Mucosa of rectum (tissue), 2 donors: ENCODE data around the gene ZNF468.
"Not testable (repeated sequence)": the region's sequence is repeated elsewhere in the genome, so short reads cannot be mapped to it uniquely, and the experiment has no call there.

Source experiments
- H3K27ac ChIP-seq, 2 donors: one replicate each; pipeline ENCODE4 v1.7.0; 2013; ENCODE audit warnings: inconsistent platforms in 2 of 2, low read depth in 2 of 2, low read length in 2 of 2
- H3K27me3 ChIP-seq, 2 donors: one replicate each; pipeline ENCODE4 v1.7.0; 2013; ENCODE audit warnings: low read length in 2 of 2; ENCODE audit not compliant: control insufficient read depth in 2 of 2, insufficient read depth in 2 of 2
- H3K36me3 ChIP-seq, 2 donors: one replicate each; pipeline ENCODE4 v1.7.0; 2013; ENCODE audit warnings: low read length in 2 of 2; ENCODE audit not compliant: control insufficient read depth in 2 of 2, insufficient read depth in 2 of 2
- H3K4me1 ChIP-seq, 2 donors: one replicate each; pipeline ENCODE4 v1.7.0; 2013; ENCODE audit warnings: low read length in 2 of 2, mild to moderate bottlenecking in 1 of 2; ENCODE audit not compliant: control insufficient read depth in 2 of 2, insufficient read depth in 2 of 2
- H3K4me3 ChIP-seq, 2 donors: one replicate each; pipeline ENCODE4 v1.7.0; 2013; ENCODE audit warnings: low read length in 2 of 2
- H3K9ac ChIP-seq, 2 donors: one replicate each; pipeline ENCODE4 v1.7.0; 2013; ENCODE audit warnings: low read length in 2 of 2, low read depth in 1 of 2, mild to moderate bottlenecking in 1 of 2
- H3K9me3 ChIP-seq, 2 donors: one replicate each; pipeline ENCODE4 v1.7.0; 2013; ENCODE audit warnings: low read length in 2 of 2; ENCODE audit not compliant: control insufficient read depth in 2 of 2
- donor health status: healthy.
- donor health status: Normal muscosa, but diverticular disease.

ZNF468 gene

GRCh38 chr19:52829866-52830265, 27.6 kb downstream of the ZNF468 start:
- H3K9ac ChIP-seq = not testable (repeated sequence)

DNA sequence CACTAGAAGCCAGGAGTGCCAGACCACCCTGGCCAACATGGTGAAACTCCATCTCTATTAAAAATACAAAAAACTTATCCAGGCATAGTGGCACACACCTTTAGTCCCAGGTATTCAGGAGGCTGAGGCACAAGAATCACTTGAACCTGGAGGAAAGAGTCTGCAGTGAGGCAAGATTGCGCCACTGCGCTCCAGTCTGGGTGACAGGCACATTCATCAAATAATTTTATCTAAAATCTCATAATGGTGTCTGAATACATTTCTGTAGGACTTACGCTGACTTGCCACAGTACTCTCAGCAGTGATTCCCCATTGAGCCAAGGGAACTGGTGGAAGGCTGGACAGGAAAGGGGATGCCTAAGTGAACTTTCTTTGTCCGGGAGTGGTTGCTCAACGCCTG, 31.7 kb downstream of the ZNF468 start:
- Histone ChIP-seq H3K4me3 (no peak overlapping the region), H3K9me3 (no peaks in the 10 kb centered on the region), H3K4me1 (peaks cover 0 to under 1% of the 10 kb centered on the region in 2 donors), H3K27ac (no peak overlapping the region), H3K27me3 (no peaks in the 10 kb centered on the region), H3K9ac (no peak overlapping the region), H3K36me3 (no peaks in the 10 kb centered on the region)

More at GRCh38 chr19:52829866-52830265, 27.6 kb downstream of the ZNF468 start:
- H3K4me3 ChIP-seq, H3K27me3 ChIP-seq, H3K36me3 ChIP-seq, H3K9me3 ChIP-seq, H3K27ac ChIP-seq, H3K4me1 ChIP-seq: not testable (repeated sequence)

GRCh38 chr19:52823676-52824075, 33.7 kb downstream of the ZNF468 start:
- peaks cover 0 to 5% of the 10 kb centered on the region in 2 donors for H3K4me1 ChIP-seq
- H3K36me3 ChIP-seq = no peaks in the 10 kb centered on the region
- H3K27ac ChIP-seq = no peak overlapping the region

GRCh38 chr19:52821204-52821960, 36.0 kb downstream of the ZNF468 start, which contains the start of gene ZNF28:
TSS of gene ZNF28 (minus strand) at chr19:52821633. CDS start at chr19:52817958, 3,675 bp downstream.
- H3K27ac ChIP-seq = peak within 1 kb of the TSS; percentile 32 to 48
- not testable (repeated sequence) for H3K27me3 ChIP-seq, H3K4me1 ChIP-seq, H3K9me3 ChIP-seq
- peaks cover 7 to 13% of the 10 kb centered on the region in 2 donors for H3K36me3 ChIP-seq
- H3K4me3 ChIP-seq = peak within 1 kb of the TSS; percentile 76 to 86
- peak within 1 kb of the TSS; percentile 76 to 81 for H3K9ac ChIP-seq

More at GRCh38 chr19:52823676-52824075, 33.7 kb downstream of the ZNF468 start:
- Histone ChIP-seq H3K27me3 (no peaks in the 10 kb centered on the region), H3K4me3 (no peak overlapping the region), H3K9me3 (no peaks in the 10 kb centered on the region), H3K9ac (no peak overlapping the region)

GRCh38 chr19:52820472-52821203, 36.8 kb downstream of the ZNF468 start:
- H3K4me3 ChIP-seq = peak overlapping the region; percentile 76 to 86
- H3K4me1 ChIP-seq, H3K9me3 ChIP-seq, H3K27me3 ChIP-seq: not testable (repeated sequence)
- peak overlapping the region in 1 of 2 donors; percentile 32 for H3K27ac ChIP-seq
- peak overlapping the region; percentile 76 to 81 for H3K9ac ChIP-seq
- H3K36me3 ChIP-seq = peaks cover 7 to 17% of the 10 kb centered on the region in 2 donors

- Histone ChIP-seq H3K27ac (no peak overlapping the region), H3K4me1 (no peaks in the 10 kb centered on the region), H3K27me3 (no peaks in the 10 kb centered on the region), H3K36me3 (peaks cover 20 to 45% of the 10 kb centered on the region in 2 donors), H3K4me3 (no peak overlapping the region), H3K9ac (no peak overlapping the region), H3K9me3 (peaks cover 3 to 14% of the 10 kb centered on the region in 2 donors)
Measured at GRCh38 chr19:52809801-52810200, 47.6 kb downstream of the ZNF468 start.

DNA sequence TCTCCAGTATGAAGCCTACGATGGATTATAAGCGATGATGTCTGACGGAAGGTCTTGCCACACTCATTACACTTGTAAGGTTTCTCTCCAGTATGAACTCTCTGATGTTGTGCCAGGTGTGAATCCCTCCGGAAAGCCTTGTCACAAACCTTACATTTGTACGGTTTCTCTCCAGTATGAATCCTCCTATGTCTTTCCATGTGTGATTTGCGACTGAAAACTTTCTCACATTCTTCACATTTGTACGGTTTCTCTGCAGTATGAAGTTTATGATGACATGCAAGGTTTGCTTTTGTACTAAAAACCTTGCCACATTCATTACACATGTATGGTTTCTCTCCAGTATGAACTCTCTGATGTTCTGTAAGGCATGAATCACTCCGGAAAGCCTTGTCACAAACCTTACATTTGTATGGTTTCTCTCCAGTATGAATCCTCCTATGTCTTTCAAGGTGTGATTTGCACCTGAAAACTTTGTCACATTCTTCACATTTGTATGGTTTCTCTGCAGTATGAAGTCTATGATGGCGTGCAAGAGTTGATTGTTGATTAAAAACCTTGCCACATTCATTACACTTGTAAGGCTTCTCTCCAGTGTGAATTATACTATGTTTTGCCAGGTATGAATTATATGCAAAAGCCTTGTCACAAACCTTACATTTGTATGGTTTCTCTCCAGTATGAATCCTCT, 57.3 kb downstream of the ZNF468 start:
- Histone ChIP-seq H3K9me3 (peaks cover 68 to 70% of the 10 kb centered on the region in 2 donors), H3K36me3 (peaks cover 28 to 44% of the 10 kb centered on the region in 2 donors), H3K4me3 (peak overlapping the region in 1 of 2 donors; percentile 6)
- not testable (repeated sequence) for H3K9ac ChIP-seq, H3K4me1 ChIP-seq, H3K27ac ChIP-seq, H3K27me3 ChIP-seq

GRCh38 chr19:52789440-52789839, 68.0 kb downstream of the ZNF468 start:
- H3K27ac ChIP-seq = no peak overlapping the region
- H3K36me3 ChIP-seq = no peaks in the 10 kb centered on the region
- H3K9ac ChIP-seq = no peak overlapping the region
- H3K4me3 ChIP-seq = no peak overlapping the region
- H3K4me1 ChIP-seq = peaks cover 0 to 5% of the 10 kb centered on the region in 2 donors
- no peaks in the 10 kb centered on the region for H3K27me3 ChIP-seq
- H3K9me3 ChIP-seq = peaks cover 0 to 3% of the 10 kb centered on the region in 2 donors
